Loucy (cell line): Measurements from ENCODE around the gene LAPTM4A.
A peak's percentile ranks its signal among the peaks of the same experiment; 100 is the strongest.

ENCODE experiments used
- H2AFZ ChIP-seq: fragments of 200-600 bp; sonication (generic); 2 replicates; pipeline ENCODE4 v1.6.0; 2016; ENCODE audit warnings: antibody characterized with exemption, mild to moderate bottlenecking, low read length, moderate library complexity
- H3F3A ChIP-seq: fragments of 200-600 bp; 2 replicates; pipeline ENCODE4 v1.6.0; 2016; ENCODE audit warnings: antibody characterized with exemption, low read depth, mild to moderate bottlenecking
- H3K27me3 ChIP-seq: fragments of 200-600 bp; sonication (generic); 2 replicates; pipeline ENCODE4 v1.6.1; 2014; ENCODE audit warnings: low read length, mild to moderate bottlenecking; ENCODE audit not compliant: insufficient read depth, poor library complexity, severe bottlenecking
- H3K36me3 ChIP-seq: fragments of 200-600 bp; sonication (generic); 2 replicates; pipeline ENCODE4 v1.6.1; 2016; ENCODE audit warnings: low read length; ENCODE audit not compliant: insufficient read depth
- H3K4me1 ChIP-seq: fragments of 200-600 bp; sonication (generic); 2 replicates; pipeline ENCODE4 v1.5.1; 2014; ENCODE audit warnings: low read length, mild to moderate bottlenecking; ENCODE audit not compliant: insufficient read depth, poor library complexity, severe bottlenecking
- H3K4me2 ChIP-seq: fragments of 200-600 bp; sonication (generic); 2 replicates; pipeline ENCODE4 v1.6.0; 2014; ENCODE audit warnings: antibody characterized with exemption, low read length, low read depth, mild to moderate bottlenecking; ENCODE audit not compliant: poor library complexity, severe bottlenecking
- H3K4me3 ChIP-seq: fragments of 200-600 bp; sonication (generic); 2 replicates; pipeline ENCODE4 v1.5.1; 2014; ENCODE audit warnings: low read length, mild to moderate bottlenecking, mixed read lengths; ENCODE audit not compliant: poor library complexity, severe bottlenecking
- H3K79me2 ChIP-seq: fragments of 200-600 bp; sonication (generic); 2 replicates; pipeline ENCODE4 v1.6.1; 2014; ENCODE audit warnings: low read length; ENCODE audit not compliant: insufficient read depth
- H3K9ac ChIP-seq: fragments of 200-600 bp; sonication (generic); 2 replicates; pipeline ENCODE4 v1.6.0; 2014; ENCODE audit warnings: mild to moderate bottlenecking, low read depth, low read length, moderate library complexity; ENCODE audit not compliant: poor library complexity, severe bottlenecking
- H3K9me2 ChIP-seq: fragments of 200-600 bp; sonication (generic); replicated peaks from 2 replicates; pipeline ENCODE4 v1.6.1; 2016; ENCODE audit warnings: low read depth, low read length, mixed read lengths
- H3K9me3 ChIP-seq: fragments of 200-600 bp; sonication (generic); 2 replicates; pipeline ENCODE4 v1.6.1; 2014; ENCODE audit warnings: mild to moderate bottlenecking, antibody characterized with exemption, low read length, low read depth; ENCODE audit not compliant: insufficient read depth
- H4K20me1 ChIP-seq: fragments of 200-600 bp; sonication (generic); 2 replicates; pipeline ENCODE4 v1.6.0; 2014; ENCODE audit warnings: antibody characterized with exemption, low read length, mild to moderate bottlenecking; ENCODE audit not compliant: insufficient read depth, poor library complexity, severe bottlenecking
- EZH2phosphoT487 ChIP-seq: fragments of 200-600 bp; IDR thresholded peaks from 2 replicates; pipeline ENCODE4 v1.6.1; 2018; ENCODE audit warnings: antibody characterized with exemption, mild to moderate bottlenecking, moderate library complexity, borderline replicate concordance
- TF ChIP-seq, protein P1 (sequence below): fragments of 200-600 bp; sonication (generic); conservative IDR thresholded peaks from 2 replicates; pipeline ENCODE4 v1.5.1; 2014; ENCODE audit warnings: mild to moderate bottlenecking, antibody characterized with exemption, low read length

Gene LAPTM4A

DNA sequence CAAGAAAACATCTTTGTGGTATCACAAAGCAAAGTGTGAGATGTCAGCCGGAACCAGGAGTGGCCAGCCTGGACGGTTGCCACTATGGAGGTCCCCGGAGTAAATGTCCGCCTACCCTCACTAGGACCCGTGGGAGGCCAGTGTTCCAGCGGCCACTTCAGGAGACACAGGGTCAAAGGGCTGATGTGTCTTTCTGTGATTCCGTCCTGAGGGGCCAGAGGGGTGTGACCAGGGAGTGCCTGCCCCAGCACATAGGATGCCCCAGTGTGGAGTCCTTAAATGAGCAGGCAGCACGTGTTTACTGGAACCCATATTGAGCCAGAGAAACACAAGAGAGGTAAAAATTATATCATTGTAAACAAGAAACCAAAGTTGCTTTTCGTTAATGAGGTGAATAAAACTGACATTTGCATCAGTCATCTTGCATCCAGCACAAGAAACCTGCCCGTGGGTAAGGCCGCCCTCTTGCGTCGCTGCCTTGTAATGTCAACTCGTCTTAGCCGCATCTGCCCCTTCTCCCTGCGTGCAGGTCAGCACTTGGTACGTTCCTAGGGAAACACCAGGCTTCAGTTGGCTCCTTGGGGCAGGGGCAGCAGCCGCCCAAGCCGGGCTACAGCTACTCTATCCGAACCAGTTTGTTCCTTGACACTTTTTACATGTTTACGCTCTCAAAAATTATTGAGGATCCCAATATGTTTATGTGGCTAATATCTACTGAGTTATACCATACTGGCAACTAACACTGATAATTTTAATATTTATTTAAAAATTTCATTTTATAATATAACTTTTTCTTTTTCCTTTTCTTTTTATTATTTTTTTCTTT is 46.7 kb upstream of the LAPTM4A start:
- Histone ChIP-seq H3F3A (no peaks in the 10 kb centered on the region), H3K4me3 (no peak overlapping the region), H3K4me1 (peaks cover 20% of the 10 kb centered on the region), H3K4me2 (no peak overlapping the region), H3K27me3 (no peaks in the 10 kb centered on the region), H4K20me1 (no peaks in the 10 kb centered on the region), H3K79me2 (no peaks in the 10 kb centered on the region), H3K9me2 (no peaks in the 10 kb centered on the region), H3K36me3 (no peaks in the 10 kb centered on the region), H3K9me3 (0 out of 2 replicates have a peak, but pooled peaks cover 4% of the 10 kb centered on the region), H2AFZ (peak overlapping the region; percentile 17; the same call in 1 of the 2 replicates), H3K9ac (no peak overlapping the region)
- TF ChIP-seq EZH2phosphoT487 = no peak
- TF ChIP-seq, protein P1, sequence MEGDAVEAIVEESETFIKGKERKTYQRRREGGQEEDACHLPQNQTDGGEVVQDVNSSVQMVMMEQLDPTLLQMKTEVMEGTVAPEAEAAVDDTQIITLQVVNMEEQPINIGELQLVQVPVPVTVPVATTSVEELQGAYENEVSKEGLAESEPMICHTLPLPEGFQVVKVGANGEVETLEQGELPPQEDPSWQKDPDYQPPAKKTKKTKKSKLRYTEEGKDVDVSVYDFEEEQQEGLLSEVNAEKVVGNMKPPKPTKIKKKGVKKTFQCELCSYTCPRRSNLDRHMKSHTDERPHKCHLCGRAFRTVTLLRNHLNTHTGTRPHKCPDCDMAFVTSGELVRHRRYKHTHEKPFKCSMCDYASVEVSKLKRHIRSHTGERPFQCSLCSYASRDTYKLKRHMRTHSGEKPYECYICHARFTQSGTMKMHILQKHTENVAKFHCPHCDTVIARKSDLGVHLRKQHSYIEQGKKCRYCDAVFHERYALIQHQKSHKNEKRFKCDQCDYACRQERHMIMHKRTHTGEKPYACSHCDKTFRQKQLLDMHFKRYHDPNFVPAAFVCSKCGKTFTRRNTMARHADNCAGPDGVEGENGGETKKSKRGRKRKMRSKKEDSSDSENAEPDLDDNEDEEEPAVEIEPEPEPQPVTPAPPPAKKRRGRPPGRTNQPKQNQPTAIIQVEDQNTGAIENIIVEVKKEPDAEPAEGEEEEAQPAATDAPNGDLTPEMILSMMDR = peak; percentile 93

DNA sequence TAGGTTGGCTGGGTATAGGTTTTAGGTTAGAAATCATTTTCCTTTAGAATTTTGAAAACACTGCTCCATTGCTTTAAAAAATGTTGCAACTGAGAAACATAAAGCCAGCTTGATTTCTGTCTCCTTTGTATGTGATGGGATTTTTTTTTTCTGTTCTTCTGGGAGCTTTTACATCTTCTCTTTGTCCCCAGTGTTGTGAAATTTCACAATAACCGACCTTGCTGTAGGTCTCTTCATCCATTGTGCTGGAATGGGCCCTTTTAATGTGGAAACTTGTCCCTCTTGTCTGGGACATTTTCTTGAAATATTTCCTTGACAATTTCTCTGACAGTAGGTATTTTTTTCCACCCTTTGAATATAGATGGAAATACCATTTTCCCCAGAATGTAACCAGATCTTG is 44.0 kb upstream of the LAPTM4A start:
- Histone ChIP-seq H3K4me3 (no peak overlapping the region), H4K20me1 (no peaks in the 10 kb centered on the region), H3K9me2 (no peaks in the 10 kb centered on the region), H3K27me3 (no peaks in the 10 kb centered on the region), H3K9me3 (no peaks in the 10 kb centered on the region), H3K36me3 (no peaks in the 10 kb centered on the region), H3K4me2 (no peak overlapping the region), H3K4me1 (peaks cover 18% of the 10 kb centered on the region), H2AFZ (no peak overlapping the region), H3K9ac (no peak overlapping the region), H3K79me2 (no peaks in the 10 kb centered on the region), H3F3A (no peaks in the 10 kb centered on the region)
- no peak for TF ChIP-seq EZH2phosphoT487
- TF ChIP-seq, protein P1 = no peak

DNA sequence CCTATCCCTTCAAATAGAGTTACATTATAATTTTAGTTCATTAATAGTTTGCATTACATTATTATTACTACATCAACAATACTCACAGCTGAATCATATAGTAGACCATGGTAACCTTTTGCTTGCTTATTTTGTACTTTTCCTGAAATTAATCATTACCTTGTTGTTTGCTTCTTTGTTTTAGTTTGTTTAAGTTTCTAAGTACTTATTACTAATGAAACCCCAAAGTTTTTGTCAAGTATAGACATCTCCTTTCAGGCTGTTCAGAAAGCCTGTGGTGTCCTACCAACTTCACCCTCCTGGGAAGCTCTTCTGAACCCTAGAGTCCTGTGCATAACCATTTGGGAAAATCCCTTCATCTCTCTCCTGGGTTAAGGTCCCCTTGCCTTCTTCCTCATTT is 43.5 kb upstream of the LAPTM4A start:
- no peak for TF ChIP-seq EZH2phosphoT487
- TF ChIP-seq, protein P1 = no peak
- H3K9me2 ChIP-seq = no peaks in the 10 kb centered on the region
- no peaks in the 10 kb centered on the region for H3K36me3 ChIP-seq
- no peak overlapping the region for H3K4me2 ChIP-seq
- H2AFZ ChIP-seq = no peak overlapping the region
- no peaks in the 10 kb centered on the region for H3K9me3 ChIP-seq
- no peaks in the 10 kb centered on the region for H3K27me3 ChIP-seq
- H4K20me1 ChIP-seq = no peaks in the 10 kb centered on the region
- H3K79me2 ChIP-seq = no peaks in the 10 kb centered on the region
- H3K4me3 ChIP-seq = no peak overlapping the region
- H3K4me1 ChIP-seq = peaks cover 13% of the 10 kb centered on the region
- H3F3A ChIP-seq = no peaks in the 10 kb centered on the region
- no peak overlapping the region for H3K9ac ChIP-seq
